Middle frontal gyrus (tissue), 1 donor: ENCODE results near the gene SLC47A1.
"Not testable (repeated sequence)": the region's sequence is repeated elsewhere in the genome, so short reads cannot be mapped to it uniquely, and the experiment has no call there.

Experiments used
- DNase-seq: peaks from one replicate; pipeline ENCODE4 v3.0.0-alpha.2; 2015; ENCODE audit warnings: low spot score; ENCODE audit errors: extremely low spot score

SLC47A1 gene

DNA sequence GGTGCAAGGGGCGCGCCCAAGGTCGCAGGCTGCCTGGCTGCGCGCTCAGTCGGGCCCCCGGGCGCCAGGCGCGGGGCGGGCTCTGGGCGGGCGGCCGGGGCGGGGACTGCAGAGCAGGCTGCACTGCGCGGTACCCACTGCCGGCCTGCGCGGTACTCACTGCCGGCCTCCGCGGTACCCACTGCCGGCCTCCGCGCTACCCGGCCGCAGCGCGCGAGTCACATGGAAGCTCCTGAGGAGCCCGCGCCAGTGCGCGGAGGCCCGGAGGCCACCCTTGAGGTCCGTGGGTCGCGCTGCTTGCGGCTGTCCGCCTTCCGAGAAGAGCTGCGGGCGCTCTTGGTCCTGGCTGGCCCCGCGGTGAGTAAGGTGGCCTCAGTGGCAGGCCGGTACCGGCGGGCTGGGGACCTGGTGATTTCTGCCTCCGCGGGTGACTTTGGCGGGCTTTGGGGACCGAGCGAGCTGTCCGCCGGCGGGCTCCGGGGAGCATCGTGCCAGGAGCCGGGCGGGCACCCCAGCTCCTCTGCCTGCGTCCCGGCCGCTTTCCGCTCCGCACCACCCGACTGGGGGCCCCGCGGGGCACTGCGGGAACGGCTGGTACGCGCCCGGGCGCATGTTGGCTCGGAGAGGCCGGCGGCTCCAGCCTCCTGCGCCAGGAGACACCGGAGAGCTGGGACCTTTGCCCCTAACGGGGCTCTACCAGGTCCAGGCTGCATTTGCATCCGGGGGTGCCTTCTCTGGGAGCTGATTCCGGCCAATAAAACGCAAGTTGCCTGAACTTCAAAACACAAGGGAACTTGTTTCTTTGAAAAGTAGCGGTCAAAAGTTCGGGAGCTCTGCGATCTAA lies at the start of gene SLC47A1:
SLC47A1 (plus strand) TSS at position 137 of the 844 bp plus-strand sequence; CDS start at position 223, 86 bp downstream.
- DNase-seq: no peak

GRCh38 chr17:19485800-19486340 lies 47.8 kb upstream of the SLC47A1 start:
- DNase-seq: no peak

- DNase-seq: no peak
These were observed 47.2 kb upstream of the SLC47A1 start for GRCh38 chr17:19486351-19487023.

- DNase-seq: no peak
These were observed 46.5 kb upstream of the SLC47A1 start for GRCh38 chr17:19487024-19487600.

DNA sequence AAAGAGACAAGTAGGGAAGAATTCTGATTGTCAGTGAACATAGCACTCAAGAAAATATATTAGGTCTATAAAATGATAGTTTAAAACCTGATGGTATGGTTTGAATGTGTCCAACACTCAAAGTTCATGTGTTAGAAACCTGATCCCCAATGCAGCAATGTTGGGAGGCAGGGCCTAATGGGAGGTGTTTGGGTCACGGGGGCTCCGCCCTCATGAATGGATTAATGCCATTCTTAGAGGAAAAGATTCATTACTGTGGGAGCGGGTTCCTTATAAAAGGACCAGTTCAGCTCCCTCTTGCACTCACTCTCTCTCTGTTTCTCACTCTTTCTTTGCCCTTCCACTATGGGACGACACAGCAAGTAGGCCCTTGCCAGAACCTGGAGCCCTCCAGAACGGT lies 41.5 kb upstream of the SLC47A1 start:
- no peak for DNase-seq

DNA sequence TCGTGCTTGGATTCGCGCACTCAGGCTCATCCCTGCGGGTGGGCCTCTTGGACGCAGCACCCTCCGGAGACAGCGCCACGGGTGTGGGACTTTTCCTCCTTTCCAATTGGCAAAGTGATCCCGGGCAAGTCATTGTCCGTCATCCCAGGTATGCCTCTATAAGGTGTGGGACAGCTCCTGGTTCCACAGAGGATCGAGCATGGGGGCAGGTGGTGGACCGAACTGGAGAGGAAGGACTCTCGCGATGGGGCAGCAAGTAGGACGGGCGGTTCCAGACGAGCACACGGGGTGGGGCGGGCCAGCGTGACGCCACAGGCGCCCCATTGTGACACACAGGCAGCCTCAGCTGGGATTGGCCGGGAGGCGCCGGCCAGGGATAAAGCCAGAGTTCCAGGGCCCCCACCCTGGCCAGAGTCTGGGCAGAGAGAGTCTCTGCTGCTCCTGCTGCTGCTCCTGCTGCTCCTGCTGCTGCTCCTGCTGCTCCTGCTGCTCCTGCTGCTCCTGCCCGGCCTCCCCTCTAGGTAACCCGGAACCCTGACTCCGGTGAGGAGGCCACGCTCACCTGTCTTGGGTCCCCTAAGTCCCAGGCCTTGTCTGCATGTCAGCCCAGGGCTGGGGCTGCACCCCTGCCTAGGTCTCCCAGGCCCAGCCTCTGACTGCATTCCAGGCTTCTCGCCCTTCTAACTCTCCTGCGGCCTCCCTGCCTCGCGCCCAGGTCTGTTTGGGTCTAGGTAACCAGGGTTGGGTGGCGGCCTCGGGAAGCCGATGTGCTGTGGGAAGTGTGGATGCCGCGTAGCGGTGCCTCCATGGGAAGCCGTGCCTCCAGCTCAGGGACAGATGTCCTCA lies 38.5 kb upstream of the SLC47A1 start:
- DNase-seq: no peak

DNA sequence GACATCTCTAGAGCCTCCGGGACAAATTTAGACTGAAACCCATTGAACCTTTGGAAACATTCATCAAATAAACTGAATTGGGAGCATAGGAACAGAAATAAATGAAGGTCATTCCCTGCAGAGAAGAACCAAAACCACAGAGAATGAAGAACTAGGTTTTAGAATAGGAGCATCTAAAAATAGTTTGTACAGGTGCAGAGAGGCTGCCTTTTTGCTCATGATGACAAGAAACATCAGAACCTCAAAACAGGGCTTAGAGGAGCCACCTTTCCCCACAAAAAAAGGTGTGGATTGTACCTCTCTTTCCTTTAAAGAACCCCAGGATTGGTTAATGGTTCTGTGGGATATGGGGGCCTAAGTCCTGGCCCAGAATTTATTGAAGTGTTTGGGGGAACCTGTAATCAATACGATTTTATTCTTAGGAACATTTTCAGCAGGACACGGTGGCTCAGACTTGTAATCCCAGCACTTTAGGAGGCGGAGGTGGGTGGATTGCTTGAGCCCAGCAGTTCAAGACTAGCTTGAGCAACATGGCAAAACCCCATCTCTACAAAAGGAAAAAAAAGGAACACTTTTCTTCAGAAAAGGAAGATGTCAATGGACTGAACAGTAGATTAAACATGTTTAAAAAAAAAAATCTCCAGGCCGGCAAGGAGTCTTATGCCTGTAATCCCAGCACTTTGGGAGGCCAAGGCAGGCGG lies 37.7 kb upstream of the SLC47A1 start:
- DNase-seq: no peak

- DNase-seq: no peak
These were observed 36.0 kb upstream of the SLC47A1 start for GRCh38 chr17:19497624-19498023.

GRCh38 chr17:19501219-19501618 lies 32.4 kb upstream of the SLC47A1 start:
- no peak for DNase-seq

- no peak for DNase-seq
These were observed 31.1 kb upstream of the SLC47A1 start for GRCh38 chr17:19502517-19502916.

GRCh38 chr17:19505561-19505960 lies 28.1 kb upstream of the SLC47A1 start:
- DNase-seq: not testable (repeated sequence)

GRCh38 chr17:19507775-19508576 lies 25.7 kb upstream of the SLC47A1 start:
- DNase-seq: peak; percentile 89

GRCh38 chr17:19508577-19508867 lies 25.1 kb upstream of the SLC47A1 start:
- no peak for DNase-seq

DNA sequence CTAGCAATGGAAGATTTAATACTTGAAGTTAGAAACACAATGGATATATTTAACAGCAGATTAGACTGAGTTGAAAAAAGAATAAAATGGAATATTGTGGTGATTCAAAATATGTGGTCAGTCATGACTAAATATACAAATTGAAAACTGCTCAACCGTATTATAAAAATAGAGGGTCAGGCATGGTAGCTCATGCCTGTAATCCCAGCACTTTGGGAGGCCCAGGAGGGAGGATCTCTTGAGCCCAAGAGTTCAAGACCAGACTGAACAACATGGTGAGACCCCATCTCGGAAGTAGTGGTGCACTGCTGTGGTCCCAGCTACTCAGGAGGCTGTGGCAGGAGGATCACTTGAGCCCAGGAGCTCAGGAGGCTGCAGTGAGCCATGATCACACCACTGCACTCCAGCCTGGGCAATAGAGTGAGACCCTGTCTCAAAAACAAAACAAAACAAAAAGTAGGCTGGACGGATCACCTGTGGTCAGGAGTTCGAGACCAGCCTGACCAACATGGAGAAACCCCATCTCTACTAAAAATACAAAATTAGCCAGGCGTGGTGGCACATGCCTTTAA lies 24.3 kb upstream of the SLC47A1 start:
- DNase-seq: not testable (repeated sequence)

- DNase-seq: no peak
These were observed 22.8 kb upstream of the SLC47A1 start for GRCh38 chr17:19510903-19511302.

- DNase-seq: peak; percentile 76
These were observed 19.7 kb upstream of the SLC47A1 start for GRCh38 chr17:19513897-19514488.

DNA sequence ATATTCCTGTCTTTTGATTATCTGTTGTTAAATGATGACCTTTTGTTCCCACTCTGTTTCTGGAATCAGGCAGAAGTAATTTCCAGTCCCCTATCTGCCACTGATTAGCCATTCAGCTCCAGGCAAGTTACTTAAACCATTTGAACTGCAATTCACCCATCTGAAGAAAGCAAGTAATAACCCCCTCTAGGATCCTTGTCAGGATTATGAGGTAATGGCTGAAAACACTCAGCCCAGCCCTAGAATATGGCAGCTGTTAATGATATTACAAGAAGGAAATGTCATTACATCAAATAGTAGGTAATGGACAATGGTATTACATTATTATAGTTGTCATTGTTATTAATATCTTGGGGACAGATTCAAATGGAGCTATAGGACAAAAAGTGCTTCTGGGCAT lies 16.0 kb upstream of the SLC47A1 start:
- no peak for DNase-seq

GRCh38 chr17:19519388-19520291 lies 14.0 kb upstream of the SLC47A1 start:
- DNase-seq: not testable (repeated sequence)
